ENCODE measurements around the gene STPG1. TPM values are rescaled to one million over a fixed set of nuclear protein-coding genes. Genes with fewer than 3 reads are reported as not detected.

The STPG1 gene
- total RNA-seq, 1 donor from 2014 or later: 13.1 TPM

DNA sequence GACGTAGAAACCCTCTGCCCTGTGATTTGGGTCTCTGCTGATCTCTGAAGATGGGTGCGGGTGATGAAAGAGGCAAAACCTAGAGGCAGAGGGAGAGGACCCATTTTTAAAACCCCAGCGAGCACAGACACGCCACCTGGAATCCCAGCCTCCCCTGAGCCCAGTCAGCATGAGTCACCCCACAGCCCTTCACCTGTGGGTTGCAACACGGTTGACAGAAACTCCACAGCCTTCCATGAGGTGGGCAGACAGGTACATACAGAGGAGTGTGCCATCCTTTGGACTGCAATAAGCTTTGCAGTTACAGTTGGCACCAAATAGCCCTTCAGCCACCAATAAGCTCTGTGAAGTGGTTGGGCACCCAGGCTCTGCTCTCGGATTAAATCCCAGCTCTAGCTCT lies 96.5 kb downstream of the STPG1 start:
- TF ChIP-seq, protein P1, sequence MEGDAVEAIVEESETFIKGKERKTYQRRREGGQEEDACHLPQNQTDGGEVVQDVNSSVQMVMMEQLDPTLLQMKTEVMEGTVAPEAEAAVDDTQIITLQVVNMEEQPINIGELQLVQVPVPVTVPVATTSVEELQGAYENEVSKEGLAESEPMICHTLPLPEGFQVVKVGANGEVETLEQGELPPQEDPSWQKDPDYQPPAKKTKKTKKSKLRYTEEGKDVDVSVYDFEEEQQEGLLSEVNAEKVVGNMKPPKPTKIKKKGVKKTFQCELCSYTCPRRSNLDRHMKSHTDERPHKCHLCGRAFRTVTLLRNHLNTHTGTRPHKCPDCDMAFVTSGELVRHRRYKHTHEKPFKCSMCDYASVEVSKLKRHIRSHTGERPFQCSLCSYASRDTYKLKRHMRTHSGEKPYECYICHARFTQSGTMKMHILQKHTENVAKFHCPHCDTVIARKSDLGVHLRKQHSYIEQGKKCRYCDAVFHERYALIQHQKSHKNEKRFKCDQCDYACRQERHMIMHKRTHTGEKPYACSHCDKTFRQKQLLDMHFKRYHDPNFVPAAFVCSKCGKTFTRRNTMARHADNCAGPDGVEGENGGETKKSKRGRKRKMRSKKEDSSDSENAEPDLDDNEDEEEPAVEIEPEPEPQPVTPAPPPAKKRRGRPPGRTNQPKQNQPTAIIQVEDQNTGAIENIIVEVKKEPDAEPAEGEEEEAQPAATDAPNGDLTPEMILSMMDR (IDR thresholded peaks at IDR 0.05): no peak

DNA sequence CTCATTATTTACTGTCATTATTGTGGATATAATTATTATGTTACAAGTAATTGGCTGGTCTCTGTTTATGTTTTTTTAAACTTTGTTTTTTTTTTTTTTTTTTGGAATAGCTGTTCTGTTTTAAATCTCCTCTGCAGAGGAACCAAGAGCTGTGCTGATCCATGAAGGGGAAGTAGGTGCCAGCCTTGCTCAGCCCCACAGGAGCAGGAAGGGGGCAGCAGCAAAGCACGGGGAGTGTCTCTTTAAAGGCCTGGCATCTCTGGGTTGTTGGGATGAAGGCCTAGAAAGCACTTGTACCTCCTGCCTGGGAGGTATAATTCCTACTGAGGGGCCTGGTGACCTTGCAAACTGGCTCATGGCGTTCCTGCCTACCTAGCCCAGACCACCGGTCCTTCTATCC lies 96.9 kb downstream of the STPG1 start:
- H3K27me3 ChIP-seq (ENCODE audit: low read depth): peaks cover 22% of the 10 kb centered on the region
- H3K4me1 ChIP-seq: peaks cover 21% of the 10 kb centered on the region
- H3K27ac ChIP-seq: no peak overlapping the region
- H3K4me3 ChIP-seq: no peak overlapping the region
- no peak for ATAC-seq
- TF ChIP-seq, protein P1 (IDR thresholded peaks at IDR 0.05): no peak
- intact Hi-C loops (cut with DNase I): no loop called here
- H3K36me3 ChIP-seq: no peaks in the 10 kb centered on the region
- no peak for DNase-seq
- no peaks in the 10 kb centered on the region for H3K9me3 ChIP-seq

More for the DNA sequence above, 96.5 kb downstream of the STPG1 start:
- Histone ChIP-seq H3K27me3 (ENCODE audit: low read depth) (peaks cover 26% of the 10 kb centered on the region), H3K4me1 (peaks cover 25% of the 10 kb centered on the region), H3K36me3 (no peaks in the 10 kb centered on the region), H3K9me3 (no peaks in the 10 kb centered on the region), H3K4me3 (no peak overlapping the region), H3K27ac (no peak overlapping the region)
- DNase-seq (no peak), ATAC-seq (no peak)
- intact Hi-C loops (cut with DNase I): no loop called here

DNA sequence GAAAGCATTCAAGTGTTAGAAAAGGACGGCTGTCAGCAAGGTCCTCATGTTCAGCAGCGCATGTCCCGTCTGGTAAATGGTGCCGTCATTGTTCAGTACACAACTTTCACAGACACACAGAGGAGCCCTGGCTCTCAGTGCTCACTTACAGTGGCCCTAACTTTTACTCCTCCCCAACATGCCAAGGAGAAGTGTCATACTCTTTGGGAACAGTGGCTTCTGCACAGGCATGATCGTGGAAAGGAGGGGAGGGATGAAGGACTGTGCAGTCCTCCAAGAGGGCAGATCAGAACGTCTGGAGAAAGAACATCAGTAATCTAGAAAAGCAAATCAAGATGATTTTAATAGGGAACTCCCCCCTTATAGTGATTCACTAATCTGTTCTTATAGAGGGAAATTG lies 98.2 kb downstream of the STPG1 start:
- peaks cover 16% of the 10 kb centered on the region for H3K4me1 ChIP-seq
- TF ChIP-seq, protein P1 (IDR thresholded peaks at IDR 0.05): no peak
- H3K27ac ChIP-seq: no peak overlapping the region
- no peaks in the 10 kb centered on the region for H3K9me3 ChIP-seq
- ATAC-seq (no peak), DNase-seq (no peak)
- H3K4me3 ChIP-seq: no peak overlapping the region
- no peaks in the 10 kb centered on the region for H3K36me3 ChIP-seq
- peaks cover 19% of the 10 kb centered on the region for H3K27me3 ChIP-seq (ENCODE audit: low read depth)
- intact Hi-C loops (cut with DNase I): no loop called here

DNA sequence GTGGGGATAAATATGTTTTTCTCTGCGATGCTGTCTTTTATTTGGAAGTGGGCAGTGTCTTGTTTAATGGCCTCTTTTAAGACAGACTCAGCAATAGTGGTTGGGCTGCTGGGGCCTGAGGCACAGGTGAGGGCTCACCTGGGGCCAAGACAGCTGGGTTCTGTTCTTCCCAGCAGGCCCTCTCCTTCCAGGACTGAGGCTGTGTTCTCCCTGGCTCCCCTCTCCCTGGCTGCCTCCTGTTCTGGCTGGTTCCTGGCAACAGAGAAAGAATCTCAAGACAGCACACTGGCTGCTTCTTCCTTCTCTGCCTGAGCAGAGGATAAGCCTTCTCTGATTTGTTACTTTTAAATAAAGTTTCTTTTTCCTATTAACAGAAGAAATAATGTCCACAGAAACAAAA lies 101.8 kb downstream of the STPG1 start:
- Histone ChIP-seq H3K9me3 (no peaks in the 10 kb centered on the region), H3K27me3 (ENCODE audit: low read depth) (no peaks in the 10 kb centered on the region), H3K4me3 (no peak overlapping the region), H3K4me1 (no peaks in the 10 kb centered on the region), H3K27ac (no peak overlapping the region), H3K36me3 (no peaks in the 10 kb centered on the region)
- ATAC-seq (no peak), DNase-seq (no peak)
- TF ChIP-seq, protein P1 (IDR thresholded peaks at IDR 0.05): no peak
- intact Hi-C loops (cut with DNase I): no loop called here

DNA sequence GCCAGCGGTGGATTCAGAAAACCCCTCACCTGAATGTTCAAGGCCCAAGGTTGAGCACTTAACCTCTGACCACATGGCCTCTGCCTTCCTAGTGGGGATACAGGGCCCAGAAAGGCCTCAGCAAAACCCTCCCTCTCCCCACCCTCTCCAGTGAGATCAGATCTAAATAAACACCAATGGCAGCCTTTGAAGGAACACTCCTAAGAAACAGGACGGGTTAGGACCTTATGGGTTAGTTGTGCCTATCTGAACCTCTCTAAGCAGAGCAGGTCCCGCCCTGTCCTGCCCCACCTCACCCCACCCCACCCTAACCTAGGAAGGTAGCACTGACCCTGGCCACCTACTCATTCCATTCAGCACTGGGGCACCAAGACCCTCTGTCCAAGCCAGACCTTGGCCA lies 102.3 kb downstream of the STPG1 start:
- Histone ChIP-seq H3K36me3 (no peaks in the 10 kb centered on the region), H3K4me3 (no peak overlapping the region), H3K27ac (no peak overlapping the region), H3K4me1 (no peaks in the 10 kb centered on the region), H3K9me3 (no peaks in the 10 kb centered on the region), H3K27me3 (ENCODE audit: low read depth) (no peaks in the 10 kb centered on the region)
- TF ChIP-seq, protein P1 (IDR thresholded peaks at IDR 0.05): no peak
- DNase-seq (no peak), ATAC-seq (no peak)
- intact Hi-C loops (cut with DNase I): no loop called here
